Measurements from ENCODE around the gene AHCTF1. TPM values are rescaled to one million over a fixed set of nuclear protein-coding genes. Genes with fewer than 3 reads are reported as not detected.
"Not testable (repeated sequence)": the region's sequence is repeated elsewhere in the genome, so short reads cannot be mapped to it uniquely, and the experiment has no call there.

Gene AHCTF1
- total RNA-seq, 1 donor from 2014 or later = 40.4 TPM

GRCh38 chr1:246919902-246920301, 11.8 kb downstream of the AHCTF1 start:
- H3K4me3 Mint-ChIP-seq = no peak overlapping the region
- H3K27me3 Mint-ChIP-seq (ENCODE audit: low read depth) = no peaks in the 10 kb centered on the region
- H3K4me1 Mint-ChIP-seq = peaks cover 15% of the 10 kb centered on the region
- no peaks in the 10 kb centered on the region for H3K9me3 Mint-ChIP-seq
- no peak for TF ChIP-seq CTCF (conservative IDR thresholded peaks at IDR 0.05)
- no peak for DNase-seq (ENCODE audit: low read depth, low spot score)
- H3K36me3 Mint-ChIP-seq (ENCODE audit: low read depth) = peaks cover 16% of the 10 kb centered on the region
- H3K27ac Mint-ChIP-seq (ENCODE audit: unreplicated experiment) = no peak overlapping the region

- peak; percentile 15 for TF ChIP-seq CTCF (conservative IDR thresholded peaks at IDR 0.05)
- H3K27me3 Mint-ChIP-seq (ENCODE audit: low read depth); H3K9me3 Mint-ChIP-seq; H3K4me3 Mint-ChIP-seq; DNase-seq (ENCODE audit: low read depth, low spot score); H3K27ac Mint-ChIP-seq (ENCODE audit: unreplicated experiment); H3K4me1 Mint-ChIP-seq: not testable (repeated sequence)
- peaks cover 17% of the 10 kb centered on the region for H3K36me3 Mint-ChIP-seq (ENCODE audit: low read depth)
Observed at GRCh38 chr1:246916026-246916923, 15.5 kb downstream of the AHCTF1 start.

GRCh38 chr1:246907472-246907871, 24.3 kb downstream of the AHCTF1 start:
- Mint-ChIP-seq H3K4me3 (no peak overlapping the region), H3K36me3 (ENCODE audit: low read depth) (peaks cover 30% of the 10 kb centered on the region)

GRCh38 chr1:246906833-246907232, 24.9 kb downstream of the AHCTF1 start:
- Mint-ChIP-seq H3K9me3 (no peaks in the 10 kb centered on the region), H3K4me1 (no peaks in the 10 kb centered on the region), H3K36me3 (ENCODE audit: low read depth) (peaks cover 31% of the 10 kb centered on the region), H3K27ac (ENCODE audit: unreplicated experiment) (no peak overlapping the region), H3K27me3 (ENCODE audit: low read depth) (no peaks in the 10 kb centered on the region), H3K4me3 (no peak overlapping the region)
- DNase-seq (ENCODE audit: low read depth, low spot score) = no peak
- TF ChIP-seq CTCF (conservative IDR thresholded peaks at IDR 0.05) = no peak

More at GRCh38 chr1:246907472-246907871, 24.3 kb downstream of the AHCTF1 start:
- H3K27ac Mint-ChIP-seq (ENCODE audit: unreplicated experiment) = no peak overlapping the region
- no peaks in the 10 kb centered on the region for H3K4me1 Mint-ChIP-seq
- no peak for DNase-seq (ENCODE audit: low read depth, low spot score)
- no peaks in the 10 kb centered on the region for H3K9me3 Mint-ChIP-seq
- TF ChIP-seq CTCF (conservative IDR thresholded peaks at IDR 0.05) = peak; percentile 64
- no peaks in the 10 kb centered on the region for H3K27me3 Mint-ChIP-seq (ENCODE audit: low read depth)

- H3K36me3 Mint-ChIP-seq (ENCODE audit: low read depth) = peaks cover 30% of the 10 kb centered on the region
- no peaks in the 10 kb centered on the region for H3K4me1 Mint-ChIP-seq
- DNase-seq (ENCODE audit: low read depth, low spot score) = no peak
Observed at GRCh38 chr1:246901874-246902273, 29.9 kb downstream of the AHCTF1 start.

More at GRCh38 chr1:246901874-246902273, 29.9 kb downstream of the AHCTF1 start:
- H3K27ac Mint-ChIP-seq (ENCODE audit: unreplicated experiment) = no peak overlapping the region
- TF ChIP-seq CTCF (conservative IDR thresholded peaks at IDR 0.05) = no peak
- H3K9me3 Mint-ChIP-seq = no peaks in the 10 kb centered on the region
- no peak overlapping the region for H3K4me3 Mint-ChIP-seq
- H3K27me3 Mint-ChIP-seq (ENCODE audit: low read depth) = no peaks in the 10 kb centered on the region

All from neural crest cell (in vitro differentiated cells).